Testis (tissue), 3 donors: Measurements from ENCODE around the gene CCDC106. TPM values are rescaled to one million over a fixed set of nuclear protein-coding genes. Genes with fewer than 3 reads are reported as not detected.

Experiments
- DNase-seq: peaks from one replicate; pipeline ENCODE4 v3.0.0-alpha.2; 2019
- H3K27ac ChIP-seq, 2 donors: fragments of 200-600 bp; sonication (generic); one replicate each; pipeline ENCODE4 v1.5.1; 2019
- H3K27me3 ChIP-seq: fragments of 200-600 bp; sonication (generic); one replicate; pipeline ENCODE4 v1.5.1; 2019
- H3K36me3 ChIP-seq: fragments of 200-600 bp; sonication (generic); one replicate; pipeline ENCODE4 v1.5.1; 2017; ENCODE audit warnings: low read depth; ENCODE audit errors: missing control alignments
- H3K4me1 ChIP-seq: fragments of 200-600 bp; sonication (generic); one replicate; pipeline ENCODE4 v1.5.1; 2019
- H3K4me3 ChIP-seq, 2 donors: fragments of 200-600 bp; sonication (generic); one replicate each; pipeline ENCODE4 v1.5.1; 2017 to 2019
- H3K9me3 ChIP-seq: fragments of 200-600 bp; sonication (generic); one replicate; pipeline ENCODE4 v1.5.1; 2017
- CTCF ChIP-seq, 3 experiments: fragments of 450-650 bp in 2 of 3; fragments of 200-600 bp in 1 of 3; sonication (generic) in 1 of 3; IDR thresholded peaks; one replicate each; pipeline ENCODE4 v1.5.1; 2016 to 2019; ENCODE audit warnings: antibody characterized with exemption in 3 of 3, mild to moderate bottlenecking in 2 of 3, moderate library complexity in 1 of 3
- POLR2A ChIP-seq: fragments of 450-650 bp; IDR thresholded peaks from one replicate; pipeline ENCODE4 v1.6.1; 2017; ENCODE audit warnings: antibody characterized with exemption, mild to moderate bottlenecking, moderate library complexity
- WGBS, 2 donors: methylation state at CpG; one replicate each; pipeline ENCODE4 v1.1.5; 2018; 5-methylcytosine and 5-hydroxymethylcytosine counted together
- intact Hi-C: fragments of 100-400 bp; cut with DNase I; formaldehyde crosslinking; loops from one replicate; pipeline ENCODE4 v1.15.1; 2023; ENCODE audit warnings: low total_unique reads
- polyA plus RNA-seq: library from polyadenylated mRNA; stranded (reverse); fragments of 350-450 nt; fragmentation: Illumina TruSeq; extraction: RNeasy Lipid Tissue Mini Kit (QIAGEN cat#74804); gene quantifications from one replicate; pipeline ENCODE4 v1.2.3, GENCODE V29; 2014; ENCODE audit warnings: low read depth, low replicate concordance; ENCODE audit not compliant: insufficient read depth
- total RNA-seq, 2 donors: library from RNA; depleted of rRNA; stranded (reverse); fragments of >200 nt; gene quantifications; one replicate each; pipeline ENCODE4 v1.2.3, GENCODE V29; 2016

CCDC106 gene
- total and polyA plus RNA-seq, 3 donors from 2014 or later: 34.5 to 84.9 (median 57.0) TPM

- TF ChIP-seq POLR2A (no peak), CTCF (IDR thresholded peaks at IDR 0.05) (no peak)
- intact Hi-C loops: no loop called here
- H3K4me1 ChIP-seq: peaks cover 74% of the 10 kb centered on the region
These were observed 27.8 kb downstream of the CCDC106 start for GRCh38 chr19:55675661-55676354.

GRCh38 chr19:55676383-55676782 is 28.4 kb downstream of the CCDC106 start:
- TF ChIP-seq CTCF (IDR thresholded peaks at IDR 0.05) (peak in 1 of 3 experiments; percentile 36), POLR2A (no peak)
- 14 to 22% methylated on average over 5 of the region's 5 CpGs for WGBS, 2 donors
- Histone ChIP-seq H3K27me3 (no peaks in the 10 kb centered on the region), H3K4me1 (peaks cover 79% of the 10 kb centered on the region), H3K36me3 (no peaks in the 10 kb centered on the region), H3K9me3 (no peaks in the 10 kb centered on the region), H3K4me3 (peak overlapping the region in 1 of 2 donors; percentile 88), H3K27ac (peak overlapping the region; percentile 69 to 93)
- peak; percentile 88 for DNase-seq
- intact Hi-C loops: no loop called here

More at GRCh38 chr19:55675661-55676354, 27.8 kb downstream of the CCDC106 start:
- Histone ChIP-seq H3K27me3 (no peaks in the 10 kb centered on the region), H3K4me3 (peak overlapping the region; percentile 88 to 98), H3K9me3 (no peaks in the 10 kb centered on the region), H3K36me3 (no peaks in the 10 kb centered on the region), H3K27ac (peak overlapping the region; percentile 69 to 93)
- 4% methylated on average over 16 of the region's 16 CpGs for WGBS, 2 donors
- DNase-seq: no peak

GRCh38 chr19:55676889-55677505 is 29.0 kb downstream of the CCDC106 start:
- no peak for TF ChIP-seq POLR2A
- TF ChIP-seq CTCF (IDR thresholded peaks at IDR 0.05): no peak
- H3K4me1 ChIP-seq: peaks cover 77% of the 10 kb centered on the region
- H3K9me3 ChIP-seq: no peaks in the 10 kb centered on the region
- no peaks in the 10 kb centered on the region for H3K27me3 ChIP-seq
- WGBS, 2 donors: 63 to 67% methylated on average over 7 of the region's 7 CpGs
- peak overlapping the region; percentile 25 to 62 for H3K27ac ChIP-seq
- intact Hi-C loops: no loop called here
- DNase-seq: no peak
- H3K4me3 ChIP-seq: no peak overlapping the region
- no peaks in the 10 kb centered on the region for H3K36me3 ChIP-seq

GRCh38 chr19:55677572-55678028 is 29.6 kb downstream of the CCDC106 start:
- H3K27ac ChIP-seq: peak overlapping the region in 1 of 2 donors; percentile 62
- 41 to 49% methylated on average over 6 of the region's 6 CpGs for WGBS, 2 donors
- H3K27me3 ChIP-seq: no peaks in the 10 kb centered on the region
- TF ChIP-seq POLR2A: no peak
- TF ChIP-seq CTCF (IDR thresholded peaks at IDR 0.05): no peak
- H3K9me3 ChIP-seq: no peaks in the 10 kb centered on the region
- peaks cover 74% of the 10 kb centered on the region for H3K4me1 ChIP-seq
- intact Hi-C loops: no loop called here
- no peaks in the 10 kb centered on the region for H3K36me3 ChIP-seq
- H3K4me3 ChIP-seq: no peak overlapping the region
- no peak for DNase-seq
